ENCODE results near the gene KANSL3. TPM values are rescaled to one million over a fixed set of nuclear protein-coding genes. Genes with fewer than 3 reads are reported as not detected.

KANSL3 gene
- total RNA-seq, 2 experiments from 2014 or later, result 54.4 to 61.8 TPM

GRCh38 chr2:96553176-96553956 lies 84.7 kb downstream of the KANSL3 start:
- H3K9me3 ChIP-seq (ENCODE audit: control insufficient read depth in 1 of 2, insufficient read depth in 1 of 2, low read length in 2 of 2), result no peaks in the 10 kb centered on the region
- no peak overlapping the region for H3K27ac ChIP-seq (ENCODE audit: low read depth in 1 of 2, low read length in 2 of 2)
- ChIA-PET POLR2A (interaction anchor here (1.1 to 6.7 kb wide), 7 partner anchors 9 to 263 kb away, joined by 3 to 145 read pairs (median 5); partner anchors contain the start of genes ARID5A, CNNM3 and KANSL3), CTCF (interaction anchor here (1.0 to 1.9 kb wide), 8 partner anchors 10 to 146 kb away, joined by 3 to 54 read pairs (median 9); partner anchors contain the start of gene ARID5A)
- DNase-seq, result peak in 4 of 14 experiments; percentile 21 to 49 (median 28)
- Mint-ChIP-seq H3K27ac (peak overlapping the region; percentile 79), H3K4me3 (peak overlapping the region; percentile 70), H3K4me1 (ENCODE audit: low read depth) (peaks cover 29% of the 10 kb centered on the region), H3K9me3 (no peaks in the 10 kb centered on the region), H3K27me3 (no peaks in the 10 kb centered on the region), H3K36me3 (ENCODE audit: low read depth) (peaks cover 28% of the 10 kb centered on the region)
- peak; percentile 8 for ATAC-seq (ENCODE audit: poor library complexity)
- TF ChIP-seq CTCF (IDR thresholded peaks at IDR 0.05), result no peak
- H3K4me1 ChIP-seq (ENCODE audit: insufficient read depth, low read length), result peaks cover 22% of the 10 kb centered on the region
- no peak overlapping the region for H3K4me3 ChIP-seq (ENCODE audit: low read length)
- peaks cover 44% of the 10 kb centered on the region for H3K36me3 ChIP-seq (ENCODE audit: insufficient read depth, low read length)
- intact Hi-C loops (cut with DNase I, micrococcal nuclease), result loop anchor here in 1 of 2 experiments (2.0 kb wide), 1 partner anchor 15 kb away; no protein-coding TSS in a partner anchor
- no peaks in the 10 kb centered on the region for H3K27me3 ChIP-seq (ENCODE audit: control insufficient read depth in 1 of 2, insufficient read depth in 2 of 2, low read length in 2 of 2)

GRCh38 chr2:96552315-96553175 lies 85.6 kb downstream of the KANSL3 start:
- POLR2A ChIA-PET, result interaction anchor here (3.0 to 6.7 kb wide), 2 partner anchors 13 to 25 kb away, joined by 31 to 145 read pairs; partner anchors contain the start of gene ARID5A
- Mint-ChIP-seq H3K4me3 (peak overlapping the region; percentile 70), H3K4me1 (ENCODE audit: low read depth) (peaks cover 30% of the 10 kb centered on the region), H3K9me3 (no peaks in the 10 kb centered on the region), H3K36me3 (ENCODE audit: low read depth) (peaks cover 36% of the 10 kb centered on the region), H3K27ac (peak overlapping the region; percentile 79), H3K27me3 (no peaks in the 10 kb centered on the region)
- CTCF ChIA-PET, result interaction anchor here (1.2 kb wide), 1 partner anchor 145 kb away, joined by 3 read pairs; no protein-coding TSS in a partner anchor
- H3K9me3 ChIP-seq (ENCODE audit: control insufficient read depth in 1 of 2, insufficient read depth in 1 of 2, low read length in 2 of 2), result no peaks in the 10 kb centered on the region
- H3K27me3 ChIP-seq (ENCODE audit: control insufficient read depth in 1 of 2, insufficient read depth in 2 of 2, low read length in 2 of 2), result no peaks in the 10 kb centered on the region
- intact Hi-C loops (cut with DNase I, micrococcal nuclease), result loop anchor here in 1 of 2 experiments (2.0 kb wide), 1 partner anchor 14 kb away; no protein-coding TSS in a partner anchor
- no peak overlapping the region for H3K4me3 ChIP-seq (ENCODE audit: low read length)
- peaks cover 51% of the 10 kb centered on the region for H3K36me3 ChIP-seq (ENCODE audit: insufficient read depth, low read length)
- no peak overlapping the region for H3K27ac ChIP-seq (ENCODE audit: low read depth in 1 of 2, low read length in 2 of 2)
- H3K4me1 ChIP-seq (ENCODE audit: insufficient read depth, low read length), result peaks cover 22% of the 10 kb centered on the region
- no peak for TF ChIP-seq CTCF (IDR thresholded peaks at IDR 0.05)
- ATAC-seq (ENCODE audit: poor library complexity) (peak; percentile 16), DNase-seq (peak in 2 of 14 experiments; percentile 25 to 28)
